Kidney epithelial cell (primary cell): Measurements from ENCODE around the gene AKAP3. TPM values are rescaled to one million over a fixed set of nuclear protein-coding genes. Genes with fewer than 3 reads are reported as not detected.

Experiments used
- DNase-seq: peaks from one replicate; pipeline ENCODE4 v3.0.0-alpha.2; 2010; ENCODE audit warnings: low read depth
- H3K27me3 ChIP-seq: 2 replicates; pipeline ENCODE4 v1.6.0; 2011; ENCODE audit warnings: low read length; ENCODE audit not compliant: control insufficient read depth, insufficient read depth
- H3K36me3 ChIP-seq: 2 replicates; pipeline ENCODE4 v1.5.1; 2011; ENCODE audit warnings: low read length; ENCODE audit not compliant: control insufficient read depth, insufficient read depth
- H3K4me3 ChIP-seq: 2 replicates; pipeline ENCODE4 v1.5.1; 2011; ENCODE audit warnings: low read depth, mild to moderate bottlenecking, control low read depth, low read length
- total RNA-seq: library from RNA; depleted of rRNA; stranded (reverse); fragments of >200 nt; gene quantifications from 2 replicates; pipeline ENCODE4 v1.2.3, GENCODE V29; 2015
- TF ChIP-seq, protein P1 (sequence below): IDR thresholded peaks from 2 replicates; pipeline ENCODE4 v1.5.1; 2011; ENCODE audit warnings: mild to moderate bottlenecking, moderate library complexity, low read length, control low read depth, inconsistent platforms; ENCODE audit not compliant: insufficient read depth, poor library complexity, severe bottlenecking

Gene AKAP3
- total RNA-seq, 1 donor from 2014 or later = 6.6 TPM

- TF ChIP-seq, protein P1, sequence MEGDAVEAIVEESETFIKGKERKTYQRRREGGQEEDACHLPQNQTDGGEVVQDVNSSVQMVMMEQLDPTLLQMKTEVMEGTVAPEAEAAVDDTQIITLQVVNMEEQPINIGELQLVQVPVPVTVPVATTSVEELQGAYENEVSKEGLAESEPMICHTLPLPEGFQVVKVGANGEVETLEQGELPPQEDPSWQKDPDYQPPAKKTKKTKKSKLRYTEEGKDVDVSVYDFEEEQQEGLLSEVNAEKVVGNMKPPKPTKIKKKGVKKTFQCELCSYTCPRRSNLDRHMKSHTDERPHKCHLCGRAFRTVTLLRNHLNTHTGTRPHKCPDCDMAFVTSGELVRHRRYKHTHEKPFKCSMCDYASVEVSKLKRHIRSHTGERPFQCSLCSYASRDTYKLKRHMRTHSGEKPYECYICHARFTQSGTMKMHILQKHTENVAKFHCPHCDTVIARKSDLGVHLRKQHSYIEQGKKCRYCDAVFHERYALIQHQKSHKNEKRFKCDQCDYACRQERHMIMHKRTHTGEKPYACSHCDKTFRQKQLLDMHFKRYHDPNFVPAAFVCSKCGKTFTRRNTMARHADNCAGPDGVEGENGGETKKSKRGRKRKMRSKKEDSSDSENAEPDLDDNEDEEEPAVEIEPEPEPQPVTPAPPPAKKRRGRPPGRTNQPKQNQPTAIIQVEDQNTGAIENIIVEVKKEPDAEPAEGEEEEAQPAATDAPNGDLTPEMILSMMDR = no peak
- DNase-seq = no peak
- H3K27me3 ChIP-seq = no peaks in the 10 kb centered on the region
- no peaks in the 10 kb centered on the region for H3K36me3 ChIP-seq
- no peak overlapping the region for H3K4me3 ChIP-seq
Measured at GRCh38 chr12:4645023-4645422, 3.8 kb downstream of the AKAP3 start.

GRCh38 chr12:4643747-4644146 lies 5.1 kb downstream of the AKAP3 start:
- no peak overlapping the region for H3K4me3 ChIP-seq

DNA sequence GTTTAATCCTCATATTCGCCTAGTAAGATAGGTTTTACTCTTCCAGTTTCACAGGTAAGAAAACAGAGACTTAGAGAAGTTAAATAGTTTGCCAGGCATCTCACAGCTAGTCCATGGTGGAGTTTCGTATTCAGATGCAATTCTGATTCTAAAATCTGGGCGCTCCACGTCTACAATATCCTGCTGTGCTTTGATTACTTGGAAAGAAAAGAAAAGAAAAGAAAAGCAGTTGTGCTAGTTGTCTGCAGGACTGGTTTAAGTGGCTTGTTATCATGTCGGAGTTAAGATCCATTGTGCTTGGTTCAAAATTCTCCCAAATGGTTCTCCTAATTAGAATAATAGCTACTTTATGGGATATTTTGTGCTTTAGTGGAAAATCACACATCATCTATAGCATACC lies 18.6 kb downstream of the AKAP3 start:
- TF ChIP-seq, protein P1 = no peak
- H3K4me3 ChIP-seq = no peak overlapping the region
- DNase-seq = no peak
- peaks cover 4% of the 10 kb centered on the region for H3K27me3 ChIP-seq
- no peaks in the 10 kb centered on the region for H3K36me3 ChIP-seq

More at GRCh38 chr12:4643747-4644146, 5.1 kb downstream of the AKAP3 start:
- Histone ChIP-seq H3K27me3 (no peaks in the 10 kb centered on the region), H3K36me3 (no peaks in the 10 kb centered on the region)
- no peak for DNase-seq
- TF ChIP-seq, protein P1 = no peak

GRCh38 chr12:4628406-4628805 lies 20.4 kb downstream of the AKAP3 start:
- DNase-seq = no peak
- Histone ChIP-seq H3K27me3 (peaks cover 4% of the 10 kb centered on the region), H3K36me3 (no peaks in the 10 kb centered on the region), H3K4me3 (no peak overlapping the region)
- TF ChIP-seq, protein P1 = no peak

- DNase-seq = no peak
- Histone ChIP-seq H3K27me3 (peaks cover 4% of the 10 kb centered on the region), H3K36me3 (no peaks in the 10 kb centered on the region), H3K4me3 (no peak overlapping the region)
- TF ChIP-seq, protein P1 = no peak
Measured at GRCh38 chr12:4626543-4626942, 22.3 kb downstream of the AKAP3 start.

GRCh38 chr12:4621511-4621910 lies 27.3 kb downstream of the AKAP3 start:
- no peak for DNase-seq
- Histone ChIP-seq H3K27me3 (peaks cover 2% of the 10 kb centered on the region), H3K4me3 (no peak overlapping the region), H3K36me3 (no peaks in the 10 kb centered on the region)
- TF ChIP-seq, protein P1 = no peak
